IMR-90 (cell line): ENCODE data around the gene SGMS1. TPM values are rescaled to one million over a fixed set of nuclear protein-coding genes. Genes with fewer than 3 reads are reported as not detected.
A peak's percentile ranks its signal among the peaks of the same experiment; 100 is the strongest.

ENCODE experiments used
- ATAC-seq: fragments of 200-7000 bp; cut with Tn5 transposase; 2 replicates; pipeline ENCODE4 v1.9.1; 2020; ENCODE audit warnings: low read depth, mild to moderate bottlenecking, moderate library complexity
- BruUV-seq: library from RNA; stranded (reverse); fragments of 400-500 nt; replicated peaks from 2 replicates; lab custom pipeline; 2021; lab: Mats Ljungman, UMichigan
- CTCF ChIA-PET: fragments of 300-600 bp; formaldehyde crosslinking; extraction: SDS; loops from one replicate; lab custom pipeline; 2021; ENCODE audit warnings: antibody characterized with exemption; lab: Yijun Ruan, JAX
- POLR2A ChIA-PET: fragments of 300-600 bp; sonication (Branson Sonifier 250); formaldehyde crosslinking; loops from one replicate; lab custom pipeline; 2022; ENCODE audit warnings: antibody characterized with exemption; ENCODE audit not compliant: unreplicated experiment; lab: Charles Lee
- DNase-seq: peaks from one replicate; pipeline ENCODE4 v3.0.0; 2013
- H2AFZ ChIP-seq: replicated peaks from 2 replicates; pipeline ENCODE3; 2013; ENCODE audit warnings: low read length, mild to moderate bottlenecking; ENCODE audit not compliant: poor library complexity
- H2AK5ac ChIP-seq: 2 replicates; pipeline ENCODE4 v1.6.1; 2013; ENCODE audit warnings: low read depth, low read length, inconsistent platforms
- H2AK9ac ChIP-seq: replicated peaks from 2 replicates; pipeline ENCODE3; 2013; ENCODE audit warnings: mild to moderate bottlenecking, low read depth, low read length, moderate library complexity; ENCODE audit not compliant: poor library complexity
- H2BK120ac ChIP-seq: 2 replicates; pipeline ENCODE4 v1.6.1; 2013; ENCODE audit warnings: low read depth, low read length, inconsistent platforms
- H2BK15ac ChIP-seq: 3 replicates; pipeline ENCODE4 v1.6.1; 2013; ENCODE audit warnings: low read depth, low read length, inconsistent platforms
- H2BK20ac ChIP-seq: 2 replicates; pipeline ENCODE4 v1.6.1; 2013; ENCODE audit warnings: low read depth, mild to moderate bottlenecking, inconsistent platforms, low read length, moderate library complexity
- H2BK5ac ChIP-seq: 2 replicates; pipeline ENCODE4 v1.6.1; 2013; ENCODE audit warnings: mild to moderate bottlenecking, low read depth, low read length, inconsistent platforms; ENCODE audit not compliant: poor library complexity, severe bottlenecking
- H3K14ac ChIP-seq: replicated peaks from 2 replicates; pipeline ENCODE4 v1.6.1; 2013; ENCODE audit warnings: low read depth, low read length, inconsistent platforms
- H3K18ac ChIP-seq: 2 replicates; pipeline ENCODE4 v1.6.1; 2013; ENCODE audit warnings: low read depth, low read length, control low read depth
- H3K23ac ChIP-seq: 2 replicates; pipeline ENCODE4 v1.6.1; 2013; ENCODE audit warnings: low read depth, low read length, inconsistent platforms
- H3K27ac ChIP-seq: 2 replicates; pipeline ENCODE4 v1.5.1; 2013; ENCODE audit warnings: mild to moderate bottlenecking, control low read depth, low read length; ENCODE audit not compliant: insufficient read depth
- H3K27me3 ChIP-seq: 2 replicates; pipeline ENCODE4 v1.6.1; 2013; ENCODE audit warnings: low read length; ENCODE audit not compliant: control insufficient read depth, insufficient read depth
- H3K36me3 ChIP-seq: 2 replicates; pipeline ENCODE4 v1.6.1; 2013; ENCODE audit warnings: low read length, mixed read lengths; ENCODE audit not compliant: control insufficient read depth, insufficient read depth
- H3K4ac ChIP-seq: 2 replicates; pipeline ENCODE4 v1.6.1; 2013; ENCODE audit warnings: low read depth, low read length, inconsistent platforms
- H3K4me1 ChIP-seq: 2 replicates; pipeline ENCODE4 v1.6.1; 2013; ENCODE audit warnings: low read length, mixed read lengths; ENCODE audit not compliant: control insufficient read depth, insufficient read depth
- H3K4me2 ChIP-seq: 2 replicates; pipeline ENCODE4 v1.6.1; 2013; ENCODE audit warnings: low read depth, mild to moderate bottlenecking, control low read depth, low read length, moderate library complexity
- H3K4me3 ChIP-seq: 2 replicates; pipeline ENCODE4 v1.5.1; 2013; ENCODE audit warnings: low read depth, mild to moderate bottlenecking, control low read depth, low read length, moderate library complexity; ENCODE audit not compliant: insufficient read depth
- H3K56ac ChIP-seq: 2 replicates; pipeline ENCODE4 v1.6.1; 2013; ENCODE audit warnings: low read length, inconsistent platforms; ENCODE audit not compliant: insufficient read depth; ENCODE audit errors: extremely low read depth
- H3K79me1 ChIP-seq, 2 experiments: 2 replicates each; pipeline ENCODE4 v1.6.1; 2013; ENCODE audit warnings: low read length in 2 of 2, inconsistent platforms in 1 of 2, low read depth in 1 of 2
- H3K9ac ChIP-seq: 2 replicates; pipeline ENCODE4 v1.6.1; 2013; ENCODE audit warnings: low read depth, low read length, control low read depth
- H3K9me1 ChIP-seq: 2 replicates; pipeline ENCODE4 v1.6.1; 2013; ENCODE audit warnings: low read length, inconsistent platforms; ENCODE audit not compliant: insufficient read depth
- H3K9me3 ChIP-seq: 2 replicates; pipeline ENCODE4 v1.6.1; 2013; ENCODE audit warnings: low read length; ENCODE audit not compliant: control insufficient read depth, insufficient read depth
- H4K20me1 ChIP-seq: 2 replicates; pipeline ENCODE4 v1.6.1; 2013; ENCODE audit warnings: low read length, inconsistent platforms; ENCODE audit not compliant: insufficient read depth
- H4K5ac ChIP-seq: 2 replicates; pipeline ENCODE4 v1.6.1; 2013; ENCODE audit warnings: mild to moderate bottlenecking, low read depth, low read length, control low read depth
- H4K8ac ChIP-seq, 2 experiments: 2 replicates each; pipeline ENCODE4 v1.6.1; 2013; ENCODE audit warnings: low read depth in 2 of 2, low read length in 2 of 2, control low read depth in 1 of 2, inconsistent platforms in 1 of 2
- H4K91ac ChIP-seq: 2 replicates; pipeline ENCODE4 v1.6.1; 2013; ENCODE audit warnings: low read depth, low read length, inconsistent platforms; ENCODE audit not compliant: insufficient read depth
- MAFK ChIP-seq: IDR thresholded peaks from 2 replicates; pipeline ENCODE4 v1.6.1; 2012; ENCODE audit warnings: low read depth, low read length, improper control_type of control experiment
- RFX5 ChIP-seq: IDR thresholded peaks from 2 replicates; pipeline ENCODE4 v1.8.0; 2012; ENCODE audit warnings: low read depth, mild to moderate bottlenecking, low read length, moderate library complexity
- WGBS, 2 experiments: methylation state at CpG; one replicate each; pipeline versions ENCODE4 v1.1.5 to v1.1.7; 2013; ENCODE audit warnings: missing lambda C conversion rate in 2 of 2; ENCODE audit not compliant: insufficient read length in 1 of 2; ENCODE audit errors: extremely low coverage in 2 of 2; 5-methylcytosine and 5-hydroxymethylcytosine counted together
- dilution Hi-C: fragments of 300-500 bp; cut with HindIII; formaldehyde crosslinking; loops from one replicate; pipeline ENCODE4 v1.14.3; 2018; ENCODE audit warnings: low sequenced_read_pairs; ENCODE audit not compliant: unreplicated experiment
- in situ Hi-C: fragments of 300-500 bp; cut with MboI; formaldehyde crosslinking; loops from 3 replicates; pipeline ENCODE4 v1.14.3; 2019; ENCODE audit warnings: low sequenced_read_pairs, inconsistent platforms, mixed read lengths
- intact Hi-C: fragments of 100-400 bp; cut with micrococcal nuclease; formaldehyde crosslinking; loops from 2 replicates; pipeline ENCODE4 v1.10.0; 2022
- polyA plus RNA-seq, 3 experiments: library from polyadenylated mRNA; depleted of rRNA; stranded (reverse); fragments of >200 nt; gene quantifications; 2 replicates each; pipeline ENCODE4 v1.2.3, GENCODE V29; 2012; ENCODE audit warnings: low replicate concordance in 1 of 3
- total RNA-seq: library from RNA; depleted of rRNA; stranded (reverse); fragments of >200 nt; gene quantifications from 2 replicates; pipeline ENCODE4 v1.2.3, GENCODE V29; 2012

SGMS1 gene
- total and polyA plus RNA-seq, 2 of the 4 experiments (the other 2 are of a cell fraction) = 9.8 to 30.8 TPM

DNA sequence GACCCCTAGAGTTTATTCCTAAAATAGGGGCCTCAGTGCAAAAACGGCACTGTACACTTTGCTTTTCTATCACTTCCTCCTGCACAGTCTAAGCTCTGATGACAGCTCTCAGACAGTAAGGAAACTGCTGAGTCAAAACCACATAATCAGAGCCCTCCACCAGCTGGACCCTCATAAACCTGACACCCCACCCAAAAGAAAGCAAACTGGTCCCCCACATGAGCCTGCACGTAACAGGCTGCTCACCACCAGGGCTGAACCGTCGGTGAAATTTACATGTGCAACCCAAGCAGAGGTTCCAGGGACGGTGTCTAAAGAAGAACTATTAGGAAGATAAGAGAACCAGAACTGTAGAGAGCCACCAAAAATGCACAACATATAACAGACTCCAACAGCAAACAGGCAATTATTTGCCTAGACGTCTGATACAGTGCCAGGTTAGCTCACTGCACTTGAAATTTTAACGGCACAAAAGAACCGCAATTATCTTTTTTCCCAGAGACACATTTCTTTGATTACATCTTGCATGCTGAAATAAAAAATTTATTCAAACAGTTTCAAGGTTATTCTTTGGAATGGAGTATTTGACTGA is 19.6 kb downstream of the SGMS1 start:
- peak overlapping the region; percentile 86; the same call in 1 of the 2 replicates for H2AK5ac ChIP-seq
- H2AFZ ChIP-seq = peak overlapping the region; percentile 64
- H4K5ac ChIP-seq = peak overlapping the region; percentile 27
- H2BK120ac ChIP-seq = peak overlapping the region; percentile 75
- H3K4ac ChIP-seq = peak overlapping the region; percentile 88
- H3K9me3 ChIP-seq = no peaks in the 10 kb centered on the region
- peak overlapping the region; percentile 89 for H3K23ac ChIP-seq
- peaks cover 11% of the 10 kb centered on the region for H3K9me1 ChIP-seq
- peaks cover 18% of the 10 kb centered on the region for H3K4me1 ChIP-seq
- dilution Hi-C loops (no loop called here), intact Hi-C loops (no loop called here), in situ Hi-C loops (no loop called here)
- no peak for ATAC-seq
- POLR2A ChIA-PET = no interaction called here
- BruUV-seq = no TSS peak
- no peak overlapping the region for H2AK9ac ChIP-seq
- DNase-seq = no peak
- H3K14ac ChIP-seq = peak overlapping the region; percentile 33; the same call in 1 of the 2 replicates
- H2BK15ac ChIP-seq = peak overlapping the region; percentile 85; the same call in 1 of the 3 replicates
- H3K27me3 ChIP-seq = no peaks in the 10 kb centered on the region
- peak overlapping the region; percentile 82 for H2BK20ac ChIP-seq
- WGBS, 2 experiments = 20% methylated on average over 1 of the region's 8 CpGs; no CpG with 5 or more reads in 1 of the 2 experiments
- H3K4me3 ChIP-seq = no peak overlapping the region
- H3K4me2 ChIP-seq = peak overlapping the region; percentile 82
- peak overlapping the region; percentile 84 for H4K91ac ChIP-seq
- peak overlapping the region; percentile 59 for H2BK5ac ChIP-seq
- no peaks in the 10 kb centered on the region for H3K36me3 ChIP-seq
- H4K8ac ChIP-seq = peak overlapping the region in 1 of 2 experiments; percentile 56; a peak in 2 of 4 replicates
- H3K79me1 ChIP-seq = peaks cover 18 to 58% of the 10 kb centered on the region in 2 experiments
- TF ChIP-seq RFX5 (no peak), MAFK (peak; percentile 49)
- CTCF ChIA-PET = interaction anchor here (1.2 kb wide), 1 partner anchor 18 kb away, joined by 3 read pairs; no protein-coding TSS in a partner anchor
- H3K56ac ChIP-seq = peak overlapping the region; percentile 52; the same call in 1 of the 2 replicates
- peaks cover 17% of the 10 kb centered on the region; the same call in 1 of the 2 replicates for H4K20me1 ChIP-seq
- peak overlapping the region; percentile 66; the same call in 1 of the 2 replicates for H3K27ac ChIP-seq
- peak overlapping the region; percentile 66 for H3K18ac ChIP-seq
- no peak overlapping the region; the same call in 1 of the 2 replicates for H3K9ac ChIP-seq
